Measurements from ENCODE around the gene CMTM8.
"Not testable (repeated sequence)": the region's sequence is repeated elsewhere in the genome, so short reads cannot be mapped to it uniquely, and the experiment has no call there.

CMTM8 gene

GRCh38 chr3:32373276-32373675 lies 134.8 kb downstream of the CMTM8 start:
- Mint-ChIP-seq H3K27me3 (no peaks in the 10 kb centered on the region), H3K9me3 (no peaks in the 10 kb centered on the region), H3K4me3 (no peak overlapping the region), H3K36me3 (ENCODE audit: low read depth) (no peaks in the 10 kb centered on the region), H3K4me1 (peaks cover 30% of the 10 kb centered on the region), H3K27ac (no peak overlapping the region)
- DNase-seq = no peak
- no peak for ATAC-seq

GRCh38 chr3:32373844-32374243 lies 135.4 kb downstream of the CMTM8 start:
- Mint-ChIP-seq H3K9me3 (no peaks in the 10 kb centered on the region), H3K27ac (no peak overlapping the region), H3K4me3 (no peak overlapping the region), H3K27me3 (no peaks in the 10 kb centered on the region), H3K4me1 (peaks cover 30% of the 10 kb centered on the region), H3K36me3 (ENCODE audit: low read depth) (no peaks in the 10 kb centered on the region)
- ATAC-seq (no peak), DNase-seq (no peak)

GRCh38 chr3:32374788-32375595 lies 136.5 kb downstream of the CMTM8 start:
- ATAC-seq (peak; percentile 52), DNase-seq (peak; percentile 65)
- Mint-ChIP-seq H3K27ac (peak overlapping the region; percentile 16), H3K36me3 (ENCODE audit: low read depth) (no peaks in the 10 kb centered on the region), H3K9me3 (no peaks in the 10 kb centered on the region), H3K4me1 (peaks cover 30% of the 10 kb centered on the region), H3K27me3 (no peaks in the 10 kb centered on the region), H3K4me3 (no peak overlapping the region)

GRCh38 chr3:32375596-32375930 lies 137.1 kb downstream of the CMTM8 start:
- DNase-seq (no peak), ATAC-seq (no peak)
- no peak overlapping the region for H3K4me3 Mint-ChIP-seq
- peaks cover 30% of the 10 kb centered on the region for H3K4me1 Mint-ChIP-seq
- H3K27me3 Mint-ChIP-seq = no peaks in the 10 kb centered on the region
- H3K9me3 Mint-ChIP-seq = no peaks in the 10 kb centered on the region
- no peak overlapping the region for H3K27ac Mint-ChIP-seq
- H3K36me3 Mint-ChIP-seq (ENCODE audit: low read depth) = no peaks in the 10 kb centered on the region

GRCh38 chr3:32376115-32376514 lies 137.6 kb downstream of the CMTM8 start:
- ATAC-seq (no peak), DNase-seq (no peak)
- no peaks in the 10 kb centered on the region for H3K9me3 Mint-ChIP-seq
- H3K27ac Mint-ChIP-seq = no peak overlapping the region
- peaks cover 27% of the 10 kb centered on the region for H3K4me1 Mint-ChIP-seq
- H3K4me3 Mint-ChIP-seq = no peak overlapping the region
- no peaks in the 10 kb centered on the region for H3K27me3 Mint-ChIP-seq
- no peaks in the 10 kb centered on the region for H3K36me3 Mint-ChIP-seq (ENCODE audit: low read depth)

GRCh38 chr3:32379831-32380500 lies 141.5 kb downstream of the CMTM8 start:
- DNase-seq (no peak), ATAC-seq (no peak)
- Mint-ChIP-seq H3K9me3 (no peaks in the 10 kb centered on the region), H3K27ac (no peak overlapping the region), H3K4me1 (peaks cover 9% of the 10 kb centered on the region), H3K4me3 (no peak overlapping the region), H3K36me3 (ENCODE audit: low read depth) (no peaks in the 10 kb centered on the region), H3K27me3 (no peaks in the 10 kb centered on the region)

- DNase-seq (no peak), ATAC-seq (no peak)
- H3K36me3 Mint-ChIP-seq (ENCODE audit: low read depth) = no peaks in the 10 kb centered on the region
- H3K27me3 Mint-ChIP-seq = no peaks in the 10 kb centered on the region
- no peak overlapping the region for H3K4me3 Mint-ChIP-seq
- H3K9me3 Mint-ChIP-seq = no peaks in the 10 kb centered on the region
- no peak overlapping the region for H3K27ac Mint-ChIP-seq
- H3K4me1 Mint-ChIP-seq = peaks cover 4% of the 10 kb centered on the region
Observed at GRCh38 chr3:32381922-32382321, 143.4 kb downstream of the CMTM8 start.

- ATAC-seq (no peak), DNase-seq (no peak)
- Mint-ChIP-seq H3K36me3 (ENCODE audit: low read depth) (no peaks in the 10 kb centered on the region), H3K4me3 (no peak overlapping the region), H3K4me1 (peaks cover 4% of the 10 kb centered on the region), H3K27me3 (no peaks in the 10 kb centered on the region), H3K27ac (no peak overlapping the region), H3K9me3 (no peaks in the 10 kb centered on the region)
Observed at GRCh38 chr3:32383136-32383711, 144.7 kb downstream of the CMTM8 start.

GRCh38 chr3:32384938-32385337 lies 146.5 kb downstream of the CMTM8 start:
- ATAC-seq (no peak), DNase-seq (no peak)
- Mint-ChIP-seq H3K9me3 (no peaks in the 10 kb centered on the region), H3K4me3 (no peak overlapping the region), H3K27me3 (no peaks in the 10 kb centered on the region), H3K36me3 (ENCODE audit: low read depth) (no peaks in the 10 kb centered on the region), H3K27ac (no peak overlapping the region), H3K4me1 (peaks cover 16% of the 10 kb centered on the region)

GRCh38 chr3:32387512-32387911 lies 149.0 kb downstream of the CMTM8 start:
- no peaks in the 10 kb centered on the region for H3K27me3 Mint-ChIP-seq
- H3K36me3 Mint-ChIP-seq (ENCODE audit: low read depth) = no peaks in the 10 kb centered on the region
- H3K27ac Mint-ChIP-seq = no peak overlapping the region
- no peaks in the 10 kb centered on the region for H3K9me3 Mint-ChIP-seq
- H3K4me3 Mint-ChIP-seq = no peak overlapping the region
- no peak for DNase-seq
- no peak for ATAC-seq
- H3K4me1 Mint-ChIP-seq = peaks cover 27% of the 10 kb centered on the region

- not testable (repeated sequence) for ATAC-seq; H3K36me3 Mint-ChIP-seq (ENCODE audit: low read depth); DNase-seq; H3K9me3 Mint-ChIP-seq; H3K27me3 Mint-ChIP-seq
- peaks cover 47% of the 10 kb centered on the region for H3K4me1 Mint-ChIP-seq
- H3K4me3 Mint-ChIP-seq = peak overlapping the region; percentile 34
- H3K27ac Mint-ChIP-seq = peak overlapping the region; percentile 49
Observed at GRCh38 chr3:32389577-32389976, 151.1 kb downstream of the CMTM8 start.

- Mint-ChIP-seq H3K4me3 (peak within 1 kb of the TSS; percentile 94), H3K36me3 (ENCODE audit: low read depth) (peaks cover 3% of the 10 kb centered on the region), H3K27me3 (no peaks in the 10 kb centered on the region), H3K4me1 (peaks cover 62% of the 10 kb centered on the region), H3K27ac (peak within 1 kb of the TSS; percentile 93), H3K9me3 (no peaks in the 10 kb centered on the region)
- DNase-seq (peak; percentile 69), ATAC-seq (peak; percentile 18)
Observed at GRCh38 chr3:32391643-32392535, 153.4 kb downstream of the CMTM8 start, which contains the start of gene CMTM7. Gene CMTM7 (plus strand): TSS chr3:32391853. CDS start chr3:32391907, 54 bp downstream.

GRCh38 chr3:32392536-32393302 lies 154.2 kb downstream of the CMTM8 start:
- H3K4me3 Mint-ChIP-seq = peak overlapping the region; percentile 94
- H3K27ac Mint-ChIP-seq = peak overlapping the region; percentile 93
- peak; percentile 40 for DNase-seq
- ATAC-seq = peak; percentile 45
- peaks cover 3% of the 10 kb centered on the region for H3K36me3 Mint-ChIP-seq (ENCODE audit: low read depth)
- H3K9me3 Mint-ChIP-seq = no peaks in the 10 kb centered on the region
- no peaks in the 10 kb centered on the region for H3K27me3 Mint-ChIP-seq
- peaks cover 63% of the 10 kb centered on the region for H3K4me1 Mint-ChIP-seq

- Mint-ChIP-seq H3K4me3 (no peak overlapping the region), H3K4me1 (peaks cover 69% of the 10 kb centered on the region), H3K27ac (peak overlapping the region; percentile 1)
Observed at GRCh38 chr3:32395496-32395895, 157.0 kb downstream of the CMTM8 start.

More at GRCh38 chr3:32395496-32395895, 157.0 kb downstream of the CMTM8 start:
- Mint-ChIP-seq H3K9me3 (no peaks in the 10 kb centered on the region), H3K27me3 (no peaks in the 10 kb centered on the region), H3K36me3 (ENCODE audit: low read depth) (peaks cover 3% of the 10 kb centered on the region)
- DNase-seq (no peak), ATAC-seq (no peak)

Measured in activated naive CD8-positive, alpha-beta T cell treated with anti-CD3 and anti-CD28 coated beads, Interleukin-2, amount 50 U/mL, for 24 hours (primary cell).